ENCODE results near the gene PTPRN2.
"Not testable (repeated sequence)": the region's sequence is repeated elsewhere in the genome, so short reads cannot be mapped to it uniquely, and the experiment has no call there.

Gene PTPRN2

GRCh38 chr7:157709531-157710251, 877.9 kb downstream of the PTPRN2 start:
- DNase-seq: no peak

DNA sequence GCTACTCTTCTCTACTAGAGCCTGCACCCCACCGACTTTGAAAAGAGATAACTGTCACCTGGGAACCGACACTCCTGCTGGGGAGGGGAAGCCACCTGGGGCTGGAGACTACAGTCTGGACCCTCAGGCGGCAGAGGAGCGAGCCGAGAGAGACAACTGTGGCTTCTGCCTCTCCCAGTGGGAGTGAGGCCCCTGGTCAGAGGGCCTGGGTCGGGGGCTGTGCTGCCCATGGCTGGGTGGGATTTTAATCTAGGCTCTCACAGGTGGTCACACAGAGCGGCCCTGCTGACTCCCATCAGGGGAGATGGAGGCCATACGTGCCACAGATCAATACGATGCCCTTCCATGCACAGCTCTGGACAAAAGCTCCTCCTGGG, 878.7 kb downstream of the PTPRN2 start:
- DNase-seq: no peak

GRCh38 chr7:157707983-157708918, 879.4 kb downstream of the PTPRN2 start:
- no peak for DNase-seq

GRCh38 chr7:157704365-157704764, 883.3 kb downstream of the PTPRN2 start:
- no peak for DNase-seq

DNA sequence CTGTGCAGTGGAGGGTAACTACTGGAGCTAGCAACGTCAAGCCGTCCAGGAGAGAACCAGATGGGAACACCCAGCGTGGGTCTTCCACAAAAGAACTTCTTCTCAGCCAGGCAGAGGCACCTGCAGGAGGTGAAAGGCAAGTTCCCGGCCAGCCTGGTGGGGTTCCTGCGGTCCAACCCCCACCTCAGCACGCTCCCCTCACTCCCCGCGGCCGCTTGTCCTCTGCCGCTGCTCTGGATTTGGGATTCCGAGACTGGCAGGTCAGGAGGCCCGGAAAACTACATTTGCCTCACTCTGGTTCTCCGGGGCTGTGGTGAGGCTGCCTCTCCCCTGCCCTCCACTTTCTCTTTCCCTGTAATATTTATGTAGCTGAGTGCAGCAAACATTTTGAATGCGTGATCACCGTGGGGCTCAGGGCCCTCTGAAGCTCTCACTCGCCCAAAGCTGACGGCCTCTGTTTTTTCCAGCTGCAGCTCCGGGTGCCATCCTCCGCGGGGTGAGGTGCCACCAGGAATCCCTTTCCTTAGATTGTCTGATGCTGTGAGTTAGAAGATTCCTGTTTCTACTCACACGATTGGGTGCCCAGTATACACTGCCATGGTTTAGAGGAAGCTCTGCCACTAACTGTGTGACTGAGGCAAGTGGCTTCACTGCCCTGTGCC, 884.0 kb downstream of the PTPRN2 start:
- no peak for DNase-seq

- DNase-seq: no peak
These were observed 884.5 kb downstream of the PTPRN2 start for GRCh38 chr7:157703131-157703530.

GRCh38 chr7:157702311-157703023, 885.2 kb downstream of the PTPRN2 start:
- no peak for DNase-seq

GRCh38 chr7:157701395-157702180, 886.0 kb downstream of the PTPRN2 start:
- DNase-seq: not testable (repeated sequence)

- no peak for DNase-seq
These were observed 887.2 kb downstream of the PTPRN2 start for GRCh38 chr7:157700231-157701005.

DNA sequence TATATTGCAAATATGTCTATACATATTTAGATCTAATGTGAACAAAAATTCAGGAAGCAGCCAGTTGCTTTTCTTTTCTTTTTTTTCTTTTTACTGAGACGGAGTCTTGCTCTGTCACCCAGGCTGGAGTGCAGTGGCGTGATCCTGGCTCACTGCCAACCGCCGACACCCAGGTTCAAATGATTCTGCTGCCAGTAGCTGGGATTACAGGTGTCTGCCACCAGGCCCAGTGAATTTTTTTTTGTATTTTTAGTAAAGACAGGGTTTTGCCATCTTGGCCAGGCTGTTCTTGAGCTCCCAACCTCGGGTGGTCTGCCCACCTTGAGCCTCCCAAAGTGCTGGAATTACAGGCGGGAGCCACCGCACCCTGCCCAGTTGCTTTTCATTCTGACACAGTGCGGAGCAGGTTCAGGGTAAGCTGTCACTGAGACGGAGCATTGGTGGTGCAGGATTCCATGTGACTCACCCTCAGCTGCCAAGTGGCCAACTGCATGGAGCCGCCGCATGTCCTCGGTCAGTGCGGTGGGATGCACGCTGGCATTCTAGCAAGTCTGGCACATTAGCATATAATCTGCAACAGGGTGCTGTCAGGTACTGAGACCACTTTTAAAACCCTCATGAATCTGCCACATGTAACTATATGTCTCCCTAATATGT, 888.1 kb downstream of the PTPRN2 start:
- DNase-seq: no peak

DNA sequence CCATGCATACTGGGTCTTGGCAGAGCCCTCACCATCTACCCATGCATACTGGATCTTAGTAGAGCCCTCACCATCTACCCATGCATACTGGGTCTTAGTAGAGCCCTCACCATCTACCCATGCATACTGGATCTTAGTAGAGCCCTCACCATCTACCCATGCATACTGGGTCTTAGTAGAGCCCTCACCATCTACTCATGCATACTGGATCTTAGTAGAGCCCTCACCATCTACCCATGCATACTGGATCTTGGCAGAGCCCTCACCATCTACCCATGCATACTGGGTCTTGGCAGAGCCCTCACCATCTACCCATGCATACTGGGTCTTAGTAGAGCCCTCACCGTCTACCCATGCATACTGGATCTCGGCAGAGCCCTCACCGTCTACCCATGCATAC, 890.3 kb downstream of the PTPRN2 start:
- DNase-seq: not testable (repeated sequence)

GRCh38 chr7:157695609-157696008, 892.0 kb downstream of the PTPRN2 start:
- not testable (repeated sequence) for DNase-seq

DNA sequence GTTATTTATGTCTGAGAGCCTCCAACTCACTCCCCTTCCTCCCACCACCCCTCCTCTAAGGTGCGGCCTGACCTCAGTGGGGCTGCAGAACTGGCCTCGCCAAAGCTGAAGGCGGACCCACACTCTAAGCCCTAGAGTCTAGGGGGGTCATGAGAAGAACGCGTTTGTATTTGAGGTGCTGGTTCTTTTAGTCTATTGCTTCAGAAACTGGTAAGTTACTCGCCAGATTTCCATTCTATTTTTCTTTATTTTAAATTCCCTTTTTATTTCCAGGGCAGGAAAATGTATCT, 893.3 kb downstream of the PTPRN2 start:
- no peak for DNase-seq

DNA sequence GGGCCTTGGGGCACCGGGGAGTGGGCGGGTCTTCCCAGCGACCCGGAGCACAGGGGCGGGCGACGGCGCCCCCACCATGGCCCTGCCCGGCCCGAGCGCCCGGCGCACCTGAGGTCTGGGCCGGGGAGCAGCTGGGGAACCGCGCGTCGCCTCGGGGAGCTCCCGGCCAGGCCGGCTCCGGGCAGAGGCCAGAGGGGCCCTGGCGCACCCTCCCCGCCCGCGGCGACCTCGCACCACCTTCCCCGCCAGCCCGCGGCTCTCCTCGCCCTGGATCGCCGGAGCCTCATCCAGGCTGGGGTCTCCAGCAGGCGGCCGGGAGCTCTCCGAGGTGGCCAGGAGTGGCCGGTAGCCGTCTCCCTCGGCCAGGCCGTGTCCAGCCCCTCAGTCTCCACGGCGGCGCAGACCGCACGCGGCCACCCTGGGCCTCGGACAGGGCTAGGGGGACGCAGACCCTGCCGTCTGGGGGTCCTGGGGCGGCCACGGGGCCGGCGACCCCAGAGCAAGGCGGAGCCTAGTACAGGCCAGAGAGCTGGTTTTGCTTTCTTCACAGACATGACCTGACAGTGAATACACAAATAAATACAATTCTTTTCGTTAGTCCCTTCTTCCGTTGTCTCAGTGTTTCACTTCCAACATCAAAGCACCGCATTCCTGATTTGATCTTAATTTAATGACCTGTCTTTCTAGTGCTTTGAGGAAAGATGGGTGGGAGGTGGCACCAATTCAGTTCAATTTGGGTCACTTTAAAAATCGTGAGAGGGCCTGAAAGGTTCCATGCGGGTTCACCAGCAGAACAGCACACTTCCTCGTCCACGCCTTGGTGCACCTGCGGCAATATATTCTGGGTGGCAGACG, 893.9 kb downstream of the PTPRN2 start:
- no peak for DNase-seq

DNA sequence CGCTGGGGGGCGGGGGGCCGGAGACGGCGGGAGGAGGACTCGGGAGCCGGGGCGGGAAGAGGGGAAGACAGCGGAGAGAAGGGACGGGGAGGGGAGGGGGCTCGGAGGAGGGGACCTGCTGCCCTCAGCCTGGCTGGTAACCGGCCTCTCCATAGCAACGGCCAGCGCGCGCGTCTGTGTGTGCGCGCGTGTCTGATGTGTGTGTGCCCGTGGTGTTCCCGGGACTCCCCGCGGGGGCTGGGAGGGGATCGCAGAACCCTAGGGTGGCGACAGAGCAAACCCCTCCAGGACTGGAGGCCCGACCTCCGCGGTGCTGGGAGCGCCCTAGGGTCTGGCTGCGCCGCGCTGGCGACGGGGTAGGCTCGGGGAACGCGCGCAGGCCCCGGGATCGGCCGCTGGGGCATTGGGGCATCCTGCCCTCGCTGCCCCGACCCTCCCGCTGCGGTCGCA, 894.5 kb downstream of the PTPRN2 start:
- DNase-seq: no peak

DNA sequence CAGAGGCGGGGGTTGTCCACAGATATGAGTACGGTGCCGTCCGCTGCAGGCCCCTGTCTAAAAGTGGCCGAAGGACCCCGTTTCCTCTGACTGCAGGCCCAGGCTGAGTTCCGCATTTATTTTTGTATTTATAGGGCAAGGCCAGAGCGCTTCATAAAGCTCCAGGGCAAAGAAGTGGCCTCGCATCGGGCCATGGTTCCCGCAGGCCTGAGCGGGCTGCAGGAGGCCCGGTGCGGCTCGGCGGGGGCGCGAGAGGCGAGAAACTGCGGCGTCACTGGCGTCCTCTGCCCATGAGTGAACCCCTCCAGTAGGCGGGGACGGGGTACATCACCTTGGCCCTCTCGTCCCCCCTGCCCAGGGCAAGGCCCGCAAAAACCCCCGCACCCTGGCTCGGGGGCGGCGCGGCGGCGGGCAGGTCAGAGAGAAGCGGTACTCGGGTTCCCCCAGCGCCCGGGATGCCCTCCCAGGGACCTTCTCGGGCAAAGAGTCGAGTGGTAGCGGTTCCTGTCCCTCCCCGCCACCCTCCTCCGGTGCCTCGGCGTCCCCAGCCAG, 895.1 kb downstream of the PTPRN2 start:
- no peak for DNase-seq

DNA sequence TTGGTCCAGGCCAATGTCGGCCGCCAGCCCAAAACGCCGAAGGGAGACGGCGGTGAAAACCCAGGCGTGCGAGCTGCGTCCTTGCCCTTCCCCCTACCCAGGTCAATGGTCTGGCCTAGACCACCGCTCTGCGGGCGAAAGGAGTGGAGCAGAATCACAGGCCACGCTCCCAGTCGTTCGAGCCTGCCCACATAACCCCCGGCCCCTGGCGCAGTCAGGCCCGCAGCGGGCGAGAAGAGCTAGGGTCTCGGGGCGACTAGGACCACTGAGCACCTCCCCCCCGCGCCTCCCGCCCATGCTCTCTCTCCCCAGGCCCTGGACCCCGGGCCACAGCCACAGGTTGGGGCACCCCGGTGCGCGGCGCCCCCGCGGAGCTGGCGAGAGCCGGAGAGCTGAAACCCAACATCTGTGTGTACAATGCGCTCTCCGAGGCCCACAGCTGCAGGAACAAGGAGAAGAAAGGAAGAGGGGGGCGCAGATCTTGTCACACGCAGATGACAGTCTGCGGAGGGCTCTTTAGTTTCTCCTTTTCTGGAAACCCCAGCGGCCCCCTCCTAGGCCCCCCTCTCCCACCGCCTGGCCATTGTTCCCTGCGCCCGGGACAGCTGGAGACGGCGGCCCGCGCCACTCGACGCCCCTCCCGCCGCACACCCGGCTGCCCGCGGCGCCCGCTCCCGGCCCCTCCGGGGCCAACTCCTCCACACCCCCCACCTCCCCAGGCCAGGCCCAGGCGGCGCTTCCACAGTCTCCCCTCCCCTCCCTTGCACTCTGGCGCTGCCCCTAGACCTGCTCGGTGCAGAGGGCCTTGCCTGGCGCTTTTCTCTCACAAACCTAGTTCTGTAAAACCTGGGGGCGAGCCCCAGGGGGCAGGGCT, 895.8 kb downstream of the PTPRN2 start:
- DNase-seq: no peak

DNA sequence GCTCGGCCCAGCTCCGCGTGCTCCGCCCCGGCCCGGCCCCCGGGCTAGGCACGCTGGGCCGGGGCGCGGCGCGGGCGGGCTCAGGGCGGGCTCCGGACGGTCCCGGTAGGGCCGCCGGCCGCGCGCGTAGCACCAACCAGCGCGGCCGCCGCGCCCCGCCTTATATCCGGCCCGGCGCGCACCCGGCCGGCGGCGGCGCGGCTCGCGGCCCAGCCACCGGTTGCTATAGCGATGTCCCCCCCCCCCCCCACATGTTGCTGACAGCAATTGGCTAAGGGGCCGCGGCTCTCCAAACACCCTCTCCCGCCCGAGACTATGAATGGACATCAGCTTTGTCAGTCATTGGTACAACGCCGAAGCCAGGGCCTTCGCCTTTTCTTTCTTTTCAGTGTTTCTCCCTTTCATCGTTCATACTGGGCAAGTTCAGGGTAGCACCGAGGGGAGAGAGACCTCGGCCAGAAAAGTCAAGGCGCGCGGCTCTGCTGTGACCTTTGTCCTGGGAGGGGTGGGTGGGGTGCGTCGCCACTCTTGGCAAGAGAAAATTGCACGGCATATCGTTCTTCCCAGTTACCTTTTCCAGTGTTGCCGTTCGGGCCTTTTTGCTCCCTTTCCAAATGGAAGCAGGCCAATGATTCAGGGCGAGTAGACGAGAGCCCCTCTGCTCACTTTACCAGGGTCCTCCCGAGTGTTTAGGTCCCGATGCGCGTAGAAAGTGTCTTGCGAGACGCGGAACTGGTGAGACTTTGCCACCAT, 896.6 kb downstream of the PTPRN2 start:
- DNase-seq: no peak
